Spleen (tissue), 7 donors: ENCODE measurements around the gene FBXO3.
A peak's percentile ranks its signal among the peaks of the same experiment; 100 is the strongest.

Experiments used
- CTCF ChIP-seq, 11 experiments: fragments of 200-600 bp in 7 of 11; fragments of 450-650 bp in 4 of 11; sonication (generic) in 4 of 11; IDR thresholded peaks in 8 of 11; conservative IDR thresholded peaks in 3 of 11; 1 replicate in 7 of 11; 2 replicates in 4 of 11; pipeline versions ENCODE4 v1.4.0 to v1.8.0; 2016 to 2021; ENCODE audit warnings: antibody characterized with exemption in 11 of 11, inconsistent platforms in 4 of 11, mild to moderate bottlenecking in 1 of 11
- POLR2AphosphoS5 ChIP-seq, 3 donors: sonication (generic); formaldehyde crosslinking; IDR thresholded peaks; one replicate each; pipeline ENCODE4 v1.5.1; 2017; ENCODE audit warnings: antibody characterized with exemption in 3 of 3
- donor health status: DM: no; HTN: no; CAD: no; lungs with moderate emphysema.
- donor health status: DM: no; HTN: no; CAD: no.
- donor health status: DM: no; HTN: no; CAD: no.

- TF ChIP-seq CTCF (IDR thresholded peaks at IDR 0.05 in 8 of 11, conservative IDR thresholded peaks at IDR 0.05 in 3 of 11) (peak in 1 of 11 experiments; percentile 31), POLR2AphosphoS5 (IDR thresholded peaks at IDR 0.05) (peak; percentile 89 to 93 (median 92))
Observed at GRCh38 chr11:33700502-33701271, 73.6 kb downstream of the FBXO3 start, which contains the start of gene C11orf91.
